NCI-H1048 (cell line): ENCODE results near the gene KISS1R.

Experiments used
- DNase-seq: peaks from one replicate; lab custom pipeline; 2025; lab: John Stamatoyannopoulos, UW

The KISS1R gene

GRCh38 chr19:899336-900042 lies 17.6 kb upstream of the KISS1R start:
- DNase-seq = no peak

- DNase-seq = no peak
These were observed 17.2 kb upstream of the KISS1R start for GRCh38 chr19:900043-900301.

GRCh38 chr19:900302-901111 lies 16.6 kb upstream of the KISS1R start:
- no peak for DNase-seq

GRCh38 chr19:901216-902092 lies 15.7 kb upstream of the KISS1R start:
- no peak for DNase-seq

- no peak for DNase-seq
These were observed 15.1 kb upstream of the KISS1R start for GRCh38 chr19:902093-902370.

GRCh38 chr19:902446-903226 lies 14.5 kb upstream of the KISS1R start:
- DNase-seq = no peak

- no peak for DNase-seq
These were observed 13.8 kb upstream of the KISS1R start for GRCh38 chr19:903266-903797.

- DNase-seq = no peak
These were observed 12.6 kb upstream of the KISS1R start for GRCh38 chr19:904545-904944.

- DNase-seq = no peak
These were observed 10.7 kb upstream of the KISS1R start for GRCh38 chr19:906480-906879.

- DNase-seq = no peak
These were observed 9.8 kb upstream of the KISS1R start for GRCh38 chr19:907183-907853.

GRCh38 chr19:911197-912033 lies 5.7 kb upstream of the KISS1R start:
- DNase-seq = no peak

- DNase-seq = no peak
These were observed 4.7 kb upstream of the KISS1R start for GRCh38 chr19:912181-913079.

- no peak for DNase-seq
These were observed 3.9 kb upstream of the KISS1R start, which contains the start of gene R3HDM4 for GRCh38 chr19:913080-913748. Gene R3HDM4, minus strand, starts transcription at chr19:913219. Its CDS starts 62 bp downstream, at chr19:913157.

GRCh38 chr19:916645-917322 lies 349 bp upstream of the KISS1R start:
- DNase-seq = peak; percentile 37

- DNase-seq = no peak
These were observed 962 bp downstream of the KISS1R start for GRCh38 chr19:918152-918437.

GRCh38 chr19:918481-919198 lies 1.5 kb downstream of the KISS1R start:
- DNase-seq = no peak

- no peak for DNase-seq
These were observed 2.3 kb downstream of the KISS1R start for GRCh38 chr19:919199-920050.
